GM18520 (cell line): Measurements from ENCODE around the gene COL3A1.

Experiments
- ATAC-seq: cut with Tn5 transposase; IDR thresholded peaks from one replicate; pipeline ENCODE4 v1.9.1; 2021; ENCODE audit not compliant: unreplicated experiment

The COL3A1 gene

GRCh38 chr2:189014449-189015138 is 40.4 kb downstream of the COL3A1 start:
- ATAC-seq: no peak

GRCh38 chr2:189015359-189015758 is 41.2 kb downstream of the COL3A1 start:
- no peak for ATAC-seq

- no peak for ATAC-seq
These were observed 42.2 kb downstream of the COL3A1 start for GRCh38 chr2:189016311-189016861.

- ATAC-seq: no peak
These were observed 44.5 kb downstream of the COL3A1 start for GRCh38 chr2:189018631-189019030.

GRCh38 chr2:189020179-189020578 is 46.0 kb downstream of the COL3A1 start:
- ATAC-seq: no peak

- no peak for ATAC-seq
These were observed 47.9 kb downstream of the COL3A1 start for GRCh38 chr2:189022053-189022481.

GRCh38 chr2:189022492-189022891 is 48.3 kb downstream of the COL3A1 start:
- no peak for ATAC-seq

- ATAC-seq: no peak
These were observed 50.9 kb downstream of the COL3A1 start for GRCh38 chr2:189024901-189025618.

GRCh38 chr2:189037518-189037917 is 63.3 kb downstream of the COL3A1 start:
- no peak for ATAC-seq

GRCh38 chr2:189045836-189046235 is 71.7 kb downstream of the COL3A1 start:
- no peak for ATAC-seq

GRCh38 chr2:189046320-189046719 is 72.1 kb downstream of the COL3A1 start:
- ATAC-seq: no peak

- no peak for ATAC-seq
These were observed 73.2 kb downstream of the COL3A1 start for GRCh38 chr2:189047171-189047888.

- ATAC-seq: no peak
These were observed 74.0 kb downstream of the COL3A1 start for GRCh38 chr2:189048189-189048588.

- no peak for ATAC-seq
These were observed 75.6 kb downstream of the COL3A1 start for GRCh38 chr2:189049709-189050164.

GRCh38 chr2:189050165-189050712 is 76.1 kb downstream of the COL3A1 start:
- ATAC-seq: no peak

- ATAC-seq: no peak
These were observed 82.3 kb downstream of the COL3A1 start for GRCh38 chr2:189056200-189057106.

- ATAC-seq: no peak
These were observed 83.1 kb downstream of the COL3A1 start for GRCh38 chr2:189057316-189057715.

GRCh38 chr2:189060096-189060642 is 86.0 kb downstream of the COL3A1 start:
- ATAC-seq: no peak
